ENCODE results near the gene ZFYVE28. TPM values are rescaled to one million over a fixed set of nuclear protein-coding genes. Genes with fewer than 3 reads are reported as not detected.

ZFYVE28 gene
- total RNA-seq, 1 donor from 2014 or later = 3.3 TPM

DNA sequence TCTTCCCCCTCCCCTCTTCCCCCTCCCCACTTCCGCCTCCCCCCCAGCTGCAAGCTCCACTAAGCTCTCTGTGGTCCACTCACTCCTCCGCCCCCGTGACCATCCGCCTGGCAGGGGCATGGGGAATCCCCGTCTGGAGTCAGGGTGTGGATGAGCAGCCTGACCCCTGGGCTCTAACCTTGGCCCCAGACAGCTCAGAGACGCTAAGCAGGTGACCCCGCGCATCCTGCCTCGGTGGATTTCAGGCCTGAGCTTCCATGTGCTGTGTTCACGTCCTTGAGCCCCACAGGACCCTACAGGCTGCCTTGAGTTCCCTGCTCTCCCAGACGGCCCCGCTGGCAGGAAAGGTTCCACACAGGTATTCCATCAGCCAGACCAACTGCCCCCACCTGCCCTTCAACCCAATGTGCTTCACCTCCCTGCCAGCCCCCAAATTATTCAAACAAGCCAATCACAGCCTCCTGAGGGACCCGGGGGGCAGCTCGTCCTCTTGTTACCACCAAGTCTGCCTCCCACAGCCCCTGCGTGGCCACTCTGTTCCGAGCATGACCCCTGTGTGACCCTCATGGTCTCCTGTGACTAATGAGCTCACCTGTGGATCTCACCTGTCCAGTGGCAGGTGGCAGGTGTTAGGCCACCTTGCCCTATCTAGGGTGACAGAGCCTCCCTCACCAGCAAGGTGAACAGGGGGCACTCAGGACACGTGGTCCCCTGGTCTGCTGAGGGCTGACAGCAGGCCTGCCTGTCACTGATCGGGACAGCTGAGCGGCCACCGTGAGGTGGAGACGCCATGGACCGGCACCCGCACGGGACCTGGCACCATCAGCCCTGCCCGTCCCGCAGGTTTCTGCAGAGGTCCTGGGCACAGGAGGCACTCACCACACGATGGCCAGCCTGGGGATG, 83.4 kb downstream of the ZFYVE28 start:
- peaks cover 5% of the 10 kb centered on the region for H3K4me1 Mint-ChIP-seq (ENCODE audit: low read depth)

DNA sequence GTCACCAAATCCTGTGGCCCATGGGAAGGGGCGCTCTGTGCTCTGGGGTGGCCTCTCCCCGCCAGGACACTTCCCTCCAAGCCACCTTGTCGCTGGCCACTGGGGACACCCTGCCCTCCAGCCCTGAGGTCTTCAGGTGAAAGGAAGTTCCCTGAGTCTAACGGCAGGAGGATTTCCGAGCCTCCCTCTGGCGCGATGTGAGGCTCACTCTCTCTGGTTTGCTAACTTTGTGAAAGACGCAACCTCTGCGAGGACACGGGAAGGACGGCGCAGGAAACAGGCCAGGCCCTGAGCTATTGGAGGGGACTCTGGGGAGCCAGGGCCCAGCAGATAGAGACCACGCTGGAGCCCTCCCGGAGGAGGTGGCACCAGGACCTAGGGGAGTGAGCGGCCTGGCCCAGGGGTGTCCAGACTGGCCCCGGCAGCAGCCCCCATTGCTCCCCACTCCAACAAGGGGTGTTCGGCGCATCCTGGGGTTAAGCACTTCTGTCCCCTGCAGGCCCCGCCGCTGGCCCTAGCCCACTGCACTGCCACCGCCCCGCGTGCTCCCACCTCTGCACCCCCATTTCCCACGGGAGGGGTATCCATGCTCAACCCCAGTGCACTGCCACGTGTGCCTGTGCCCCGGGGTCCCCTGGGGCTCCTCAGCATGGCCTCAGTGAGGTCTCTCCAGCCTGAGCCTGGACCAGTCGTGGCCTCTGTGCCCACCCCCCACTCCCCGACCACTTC, 84.4 kb downstream of the ZFYVE28 start:
- H3K27ac Mint-ChIP-seq = no peak overlapping the region
- TF ChIP-seq, protein P1, sequence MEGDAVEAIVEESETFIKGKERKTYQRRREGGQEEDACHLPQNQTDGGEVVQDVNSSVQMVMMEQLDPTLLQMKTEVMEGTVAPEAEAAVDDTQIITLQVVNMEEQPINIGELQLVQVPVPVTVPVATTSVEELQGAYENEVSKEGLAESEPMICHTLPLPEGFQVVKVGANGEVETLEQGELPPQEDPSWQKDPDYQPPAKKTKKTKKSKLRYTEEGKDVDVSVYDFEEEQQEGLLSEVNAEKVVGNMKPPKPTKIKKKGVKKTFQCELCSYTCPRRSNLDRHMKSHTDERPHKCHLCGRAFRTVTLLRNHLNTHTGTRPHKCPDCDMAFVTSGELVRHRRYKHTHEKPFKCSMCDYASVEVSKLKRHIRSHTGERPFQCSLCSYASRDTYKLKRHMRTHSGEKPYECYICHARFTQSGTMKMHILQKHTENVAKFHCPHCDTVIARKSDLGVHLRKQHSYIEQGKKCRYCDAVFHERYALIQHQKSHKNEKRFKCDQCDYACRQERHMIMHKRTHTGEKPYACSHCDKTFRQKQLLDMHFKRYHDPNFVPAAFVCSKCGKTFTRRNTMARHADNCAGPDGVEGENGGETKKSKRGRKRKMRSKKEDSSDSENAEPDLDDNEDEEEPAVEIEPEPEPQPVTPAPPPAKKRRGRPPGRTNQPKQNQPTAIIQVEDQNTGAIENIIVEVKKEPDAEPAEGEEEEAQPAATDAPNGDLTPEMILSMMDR (IDR thresholded peaks at IDR 0.05; ENCODE audit: unreplicated experiment) = no peak
- H3K4me1 Mint-ChIP-seq (ENCODE audit: low read depth) = peaks cover 5% of the 10 kb centered on the region
- H3K9me3 Mint-ChIP-seq (ENCODE audit: low read depth) = peaks cover 2% of the 10 kb centered on the region
- DNase-seq (ENCODE audit: low spot score, unreplicated experiment) = no peak
- H3K4me3 Mint-ChIP-seq (ENCODE audit: low read depth) = no peak overlapping the region
- H3K36me3 Mint-ChIP-seq (ENCODE audit: insufficient read depth) = no peaks in the 10 kb centered on the region
- H3K27me3 Mint-ChIP-seq = peaks cover 4% of the 10 kb centered on the region

More for the DNA sequence above, 83.4 kb downstream of the ZFYVE28 start:
- H3K27me3 Mint-ChIP-seq = peaks cover 1% of the 10 kb centered on the region
- H3K36me3 Mint-ChIP-seq (ENCODE audit: insufficient read depth) = no peaks in the 10 kb centered on the region
- DNase-seq (ENCODE audit: low spot score, unreplicated experiment) = no peak
- TF ChIP-seq, protein P1 (IDR thresholded peaks at IDR 0.05; ENCODE audit: unreplicated experiment) = no peak
- H3K9me3 Mint-ChIP-seq (ENCODE audit: low read depth) = no peaks in the 10 kb centered on the region
- H3K27ac Mint-ChIP-seq = no peak overlapping the region
- no peak overlapping the region for H3K4me3 Mint-ChIP-seq (ENCODE audit: low read depth)

DNA sequence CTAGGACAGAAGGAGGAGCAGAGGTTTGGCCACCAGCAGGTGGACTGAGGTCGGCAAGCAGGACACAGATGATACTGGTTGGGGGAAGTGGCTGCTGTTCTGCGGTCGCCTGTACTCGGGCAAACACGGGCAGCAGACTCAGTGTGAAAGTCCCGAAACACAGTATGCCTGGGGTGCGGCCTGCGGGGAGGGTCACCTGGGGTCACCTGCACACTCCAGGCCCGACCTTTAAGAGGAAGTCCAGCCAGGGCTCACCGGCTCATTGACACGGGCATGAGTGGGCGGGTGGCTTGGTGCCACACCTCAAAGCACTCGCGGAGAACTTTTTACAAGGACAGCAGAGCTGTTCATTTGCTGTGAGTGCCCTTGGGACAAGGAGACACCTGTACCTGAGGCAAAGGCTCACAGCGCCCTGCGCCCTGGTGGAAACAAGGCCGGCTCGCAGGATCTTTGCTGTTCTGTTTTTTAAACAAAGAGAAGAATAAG, 85.0 kb downstream of the ZFYVE28 start:
- TF ChIP-seq, protein P1 (IDR thresholded peaks at IDR 0.05; ENCODE audit: unreplicated experiment) = no peak
- Mint-ChIP-seq H3K9me3 (ENCODE audit: low read depth) (peaks cover 7% of the 10 kb centered on the region), H3K36me3 (ENCODE audit: insufficient read depth) (no peaks in the 10 kb centered on the region), H3K27ac (no peak overlapping the region), H3K27me3 (peaks cover 4% of the 10 kb centered on the region), H3K4me3 (ENCODE audit: low read depth) (no peak overlapping the region), H3K4me1 (ENCODE audit: low read depth) (peaks cover 5% of the 10 kb centered on the region)
- no peak for DNase-seq (ENCODE audit: low spot score, unreplicated experiment)

DNA sequence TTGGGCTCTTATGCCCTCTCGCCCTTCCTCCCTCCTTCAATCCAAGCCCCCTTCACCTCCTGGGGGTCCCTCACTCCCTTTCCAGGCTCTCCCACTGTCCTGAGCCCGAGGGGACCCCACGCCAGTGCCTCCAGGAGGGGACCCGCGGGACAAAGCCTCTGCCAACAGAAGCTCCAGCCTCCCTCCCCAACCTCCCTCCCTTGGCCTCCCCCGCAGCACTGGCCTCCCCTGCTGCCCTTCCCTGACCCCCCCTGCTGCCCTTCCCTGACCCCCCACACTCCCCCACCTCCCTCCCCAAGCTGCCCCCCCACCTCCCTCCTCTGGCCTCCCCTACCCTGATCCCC, 85.5 kb downstream of the ZFYVE28 start:
- Mint-ChIP-seq H3K36me3 (ENCODE audit: insufficient read depth) (no peaks in the 10 kb centered on the region), H3K4me1 (ENCODE audit: low read depth) (peaks cover 5% of the 10 kb centered on the region), H3K27me3 (peaks cover 4% of the 10 kb centered on the region), H3K27ac (no peak overlapping the region), H3K9me3 (ENCODE audit: low read depth) (peaks cover 10% of the 10 kb centered on the region), H3K4me3 (ENCODE audit: low read depth) (no peak overlapping the region)
- TF ChIP-seq, protein P1 (IDR thresholded peaks at IDR 0.05; ENCODE audit: unreplicated experiment) = no peak
- no peak for DNase-seq (ENCODE audit: low spot score, unreplicated experiment)

GRCh38 chr4:2332201-2332975, 86.1 kb downstream of the ZFYVE28 start:
- no peaks in the 10 kb centered on the region for H3K36me3 Mint-ChIP-seq (ENCODE audit: insufficient read depth)
- no peak for DNase-seq (ENCODE audit: low spot score, unreplicated experiment)
- H3K4me1 Mint-ChIP-seq (ENCODE audit: low read depth) = peaks cover 5% of the 10 kb centered on the region

More at GRCh38 chr4:2332201-2332975, 86.1 kb downstream of the ZFYVE28 start:
- Mint-ChIP-seq H3K4me3 (ENCODE audit: low read depth) (no peak overlapping the region), H3K27ac (no peak overlapping the region), H3K27me3 (peaks cover 4% of the 10 kb centered on the region), H3K9me3 (ENCODE audit: low read depth) (peaks cover 16% of the 10 kb centered on the region)
- TF ChIP-seq, protein P1 (IDR thresholded peaks at IDR 0.05; ENCODE audit: unreplicated experiment) = no peak
